Measurements from ENCODE around the gene EPSTI1. TPM values are rescaled to one million over a fixed set of nuclear protein-coding genes. Genes with fewer than 3 reads are reported as not detected.

Gene EPSTI1
- total and polyA plus RNA-seq, 5 donors from 2014 or later: 32.5 to 81.2 (median 58.1) TPM

DNA sequence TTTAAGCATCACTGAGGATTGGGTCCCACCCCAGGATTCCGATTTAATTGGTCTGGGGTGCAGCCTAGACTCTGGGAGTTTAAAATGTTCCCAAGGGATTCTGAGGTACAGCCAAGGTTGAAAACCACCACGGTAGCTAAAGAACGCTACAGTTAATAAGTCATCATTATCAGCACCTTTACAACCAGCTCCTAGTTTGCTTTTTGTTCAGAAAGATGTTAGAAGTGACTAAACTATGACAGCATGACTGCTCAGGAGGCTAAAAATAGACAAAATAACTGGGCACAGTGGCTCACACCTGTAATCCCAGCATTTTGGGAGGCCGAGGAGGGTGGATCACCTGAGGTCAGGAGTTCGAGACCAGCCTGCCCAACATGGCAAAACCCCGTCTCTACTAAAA is 11.7 kb upstream of the EPSTI1 start:
- H3K4me1 Mint-ChIP-seq: no peaks in the 10 kb centered on the region
- H3K9me3 Mint-ChIP-seq: peaks cover 0 to 7% (median 0%) of the 10 kb centered on the region in 7 donors
- Histone ChIP-seq H3K4me1 (ENCODE audit: control insufficient read depth, insufficient read depth, low read length, poor library complexity, severe bottlenecking) (no peaks in the 10 kb centered on the region), H3K36me3 (ENCODE audit: control insufficient read depth, insufficient read depth, low read length) (no peaks in the 10 kb centered on the region), H3K4me3 (ENCODE audit: low read depth, low read length) (no peak overlapping the region), H3K27me3 (ENCODE audit: control insufficient read depth, insufficient read depth, low read length) (no peaks in the 10 kb centered on the region), H3K27ac (ENCODE audit: insufficient read depth, low read length, poor library complexity, severe bottlenecking) (no peak overlapping the region), H3K9me3 (ENCODE audit: control insufficient read depth in 2 of 2, low read length in 2 of 2) (no peaks in the 10 kb centered on the region)
- ATAC-seq (ENCODE audit: low read depth in 2 of 2) (no peak), DNase-seq (no peak)
- H3K27ac Mint-ChIP-seq: no peak overlapping the region
- peaks cover 17% of the 10 kb centered on the region for H3K27me3 Mint-ChIP-seq
- H3K4me3 Mint-ChIP-seq: no peak overlapping the region
- H3K36me3 Mint-ChIP-seq: peaks cover 11% of the 10 kb centered on the region

DNA sequence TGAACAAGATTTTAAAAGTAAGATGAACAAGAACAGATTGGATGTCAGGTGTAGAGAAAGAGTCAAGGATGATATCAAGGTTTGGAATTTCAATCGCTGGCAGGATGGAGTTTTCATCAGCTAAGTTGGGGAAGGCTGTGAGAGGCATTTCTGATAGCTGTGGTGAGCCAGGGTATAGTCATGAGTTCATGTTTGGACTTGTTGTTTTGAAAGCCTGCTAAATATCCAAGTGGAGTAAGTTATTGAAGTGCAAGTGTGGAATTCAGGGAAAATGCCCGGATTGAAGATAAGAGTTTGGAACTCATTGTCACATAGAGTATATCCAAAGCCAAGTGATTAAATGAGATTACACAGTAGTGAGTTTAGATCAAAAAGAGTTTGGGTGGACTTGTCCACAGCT is 11.0 kb upstream of the EPSTI1 start:
- no peak overlapping the region for H3K4me3 ChIP-seq (ENCODE audit: low read depth, low read length)
- ATAC-seq (ENCODE audit: low read depth in 2 of 2) (no peak), DNase-seq (no peak)
- Mint-ChIP-seq H3K36me3 (peaks cover 11% of the 10 kb centered on the region), H3K4me3 (no peak overlapping the region), H3K27ac (no peak overlapping the region), H3K27me3 (peaks cover 13% of the 10 kb centered on the region), H3K9me3 (peaks cover 0 to 7% (median 0%) of the 10 kb centered on the region in 7 donors), H3K4me1 (no peaks in the 10 kb centered on the region)
- H3K9me3 ChIP-seq (ENCODE audit: control insufficient read depth in 2 of 2, low read length in 2 of 2): no peaks in the 10 kb centered on the region
- H3K27me3 ChIP-seq (ENCODE audit: control insufficient read depth, insufficient read depth, low read length): no peaks in the 10 kb centered on the region
- no peak overlapping the region for H3K27ac ChIP-seq (ENCODE audit: insufficient read depth, low read length, poor library complexity, severe bottlenecking)
- no peaks in the 10 kb centered on the region for H3K4me1 ChIP-seq (ENCODE audit: control insufficient read depth, insufficient read depth, low read length, poor library complexity, severe bottlenecking)
- no peaks in the 10 kb centered on the region for H3K36me3 ChIP-seq (ENCODE audit: control insufficient read depth, insufficient read depth, low read length)

DNA sequence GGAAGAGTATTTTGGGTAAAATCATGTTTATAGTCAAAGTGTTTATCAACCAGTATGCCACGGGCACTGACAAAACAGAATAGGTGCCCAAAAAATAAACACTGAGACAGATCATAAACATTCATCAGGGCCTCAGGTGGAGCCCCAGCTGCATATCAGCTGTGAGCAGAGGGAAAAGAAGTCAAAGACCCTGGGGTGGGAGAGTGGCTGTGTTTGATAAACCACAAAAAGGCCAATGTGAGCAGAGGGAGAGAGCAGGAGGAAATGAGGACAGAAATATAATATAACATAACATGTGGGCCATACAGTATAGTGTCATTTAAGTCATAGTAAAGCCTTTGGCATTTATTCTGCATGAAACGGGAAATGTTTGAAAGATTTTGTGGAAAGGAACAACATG is 10.0 kb upstream of the EPSTI1 start:
- DNase-seq: no peak
- no peaks in the 10 kb centered on the region for H3K27me3 ChIP-seq (ENCODE audit: control insufficient read depth, insufficient read depth, low read length)
- ATAC-seq (ENCODE audit: low read depth in 2 of 2): no peak
- H3K9me3 Mint-ChIP-seq: peaks cover 0 to 7% (median 0%) of the 10 kb centered on the region in 7 donors
- H3K4me3 Mint-ChIP-seq: no peak overlapping the region
- no peak overlapping the region for H3K4me3 ChIP-seq (ENCODE audit: low read depth, low read length)
- H3K27me3 Mint-ChIP-seq: peaks cover 7% of the 10 kb centered on the region
- peaks cover 11% of the 10 kb centered on the region for H3K36me3 Mint-ChIP-seq
- H3K27ac Mint-ChIP-seq: no peak overlapping the region
- H3K4me1 Mint-ChIP-seq: no peaks in the 10 kb centered on the region
- H3K4me1 ChIP-seq (ENCODE audit: control insufficient read depth, insufficient read depth, low read length, poor library complexity, severe bottlenecking): no peaks in the 10 kb centered on the region
- H3K36me3 ChIP-seq (ENCODE audit: control insufficient read depth, insufficient read depth, low read length): no peaks in the 10 kb centered on the region
- no peaks in the 10 kb centered on the region for H3K9me3 ChIP-seq (ENCODE audit: control insufficient read depth in 2 of 2, low read length in 2 of 2)
- no peak overlapping the region for H3K27ac ChIP-seq (ENCODE audit: insufficient read depth, low read length, poor library complexity, severe bottlenecking)

DNA sequence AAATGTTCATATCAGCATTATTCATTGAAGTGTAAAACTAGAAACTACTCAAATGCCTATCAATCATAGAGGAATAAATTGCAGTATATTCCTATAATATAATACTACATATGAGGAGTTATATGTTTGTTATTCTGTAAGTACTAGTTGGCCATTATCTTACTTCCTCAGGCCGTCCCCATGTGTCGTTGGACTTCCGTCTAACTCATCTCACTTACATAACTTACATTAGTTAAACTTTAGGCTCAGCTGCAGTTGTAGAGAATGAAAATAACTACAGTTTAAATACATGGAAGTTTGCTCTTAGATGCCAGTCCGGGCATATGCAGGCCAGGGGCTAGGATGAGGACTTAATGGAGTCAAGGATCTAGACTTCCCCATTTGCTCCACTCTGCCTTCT is 8.6 kb upstream of the EPSTI1 start:
- H3K36me3 ChIP-seq (ENCODE audit: control insufficient read depth, insufficient read depth, low read length): no peaks in the 10 kb centered on the region
- no peak overlapping the region for H3K4me3 ChIP-seq (ENCODE audit: low read depth, low read length)
- Mint-ChIP-seq H3K9me3 (peaks cover 0 to 7% (median 0%) of the 10 kb centered on the region in 7 donors), H3K27ac (no peak overlapping the region), H3K4me3 (no peak overlapping the region), H3K36me3 (peaks cover 11% of the 10 kb centered on the region), H3K27me3 (no peaks in the 10 kb centered on the region), H3K4me1 (peaks cover 0 to 10% (median 4%) of the 10 kb centered on the region in 4 donors)
- H3K27ac ChIP-seq (ENCODE audit: insufficient read depth, low read length, poor library complexity, severe bottlenecking): no peak overlapping the region
- DNase-seq (no peak), ATAC-seq (ENCODE audit: low read depth in 2 of 2) (no peak)
- no peaks in the 10 kb centered on the region for H3K27me3 ChIP-seq (ENCODE audit: control insufficient read depth, insufficient read depth, low read length)
- H3K9me3 ChIP-seq (ENCODE audit: control insufficient read depth in 2 of 2, low read length in 2 of 2): no peaks in the 10 kb centered on the region
- H3K4me1 ChIP-seq (ENCODE audit: control insufficient read depth, insufficient read depth, low read length, poor library complexity, severe bottlenecking): no peaks in the 10 kb centered on the region

DNA sequence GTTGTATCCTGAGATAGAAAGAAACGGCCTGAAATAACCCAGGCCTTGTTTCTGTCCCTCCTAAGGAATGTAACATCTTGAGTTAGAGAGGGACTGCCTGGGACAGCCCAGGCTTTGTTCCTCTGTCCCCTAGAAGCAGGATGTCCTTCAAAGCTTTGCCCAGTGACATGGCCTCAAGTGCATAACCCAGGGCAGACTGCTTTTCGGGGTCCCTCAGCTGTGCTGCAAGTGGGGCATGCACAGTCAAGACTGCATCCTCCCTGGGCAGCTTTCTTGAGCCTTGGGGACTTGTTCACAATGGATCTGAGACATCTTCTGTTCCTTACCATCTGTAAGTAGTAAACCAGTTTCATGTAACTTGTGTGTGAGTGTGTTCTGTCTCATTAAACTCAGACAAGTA is 7.5 kb upstream of the EPSTI1 start:
- DNase-seq: no peak
- H3K9me3 Mint-ChIP-seq: peaks cover 0 to 7% (median 0%) of the 10 kb centered on the region in 7 donors

DNA sequence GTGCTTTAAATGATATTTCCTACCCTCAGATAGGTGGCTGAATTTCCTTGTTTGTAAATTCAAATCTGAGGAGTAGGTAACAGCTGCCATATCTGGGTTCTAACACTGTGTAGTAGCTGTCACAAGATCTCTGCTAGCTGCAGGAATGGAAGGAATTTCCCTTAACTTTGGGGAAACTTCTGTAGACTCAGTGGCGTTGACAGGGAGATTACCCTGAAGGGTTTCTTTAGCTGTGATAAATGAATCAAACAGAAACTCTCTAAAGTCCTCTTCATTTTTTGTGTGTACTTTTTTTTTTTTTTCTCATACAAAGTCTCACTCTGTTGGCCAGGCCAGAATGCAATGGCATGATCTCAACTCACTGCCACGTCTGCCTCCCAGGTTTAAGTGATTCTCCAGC is 5.3 kb upstream of the EPSTI1 start:
- H3K9me3 Mint-ChIP-seq: peaks cover 0 to 4% (median 0%) of the 10 kb centered on the region in 7 donors
- no peaks in the 10 kb centered on the region for H3K36me3 ChIP-seq (ENCODE audit: control insufficient read depth, insufficient read depth, low read length)
- peaks cover 8% of the 10 kb centered on the region for H3K4me1 ChIP-seq (ENCODE audit: control insufficient read depth, insufficient read depth, low read length, poor library complexity, severe bottlenecking)
- H3K27me3 ChIP-seq (ENCODE audit: control insufficient read depth, insufficient read depth, low read length): no peaks in the 10 kb centered on the region
- H3K27ac ChIP-seq (ENCODE audit: insufficient read depth, low read length, poor library complexity, severe bottlenecking): no peak overlapping the region
- H3K27me3 Mint-ChIP-seq: no peaks in the 10 kb centered on the region
- ATAC-seq (ENCODE audit: low read depth in 2 of 2) (no peak), DNase-seq (no peak)
- peaks cover 11 to 16% (median 15%) of the 10 kb centered on the region in 4 donors for H3K4me1 Mint-ChIP-seq
- peak overlapping the region in 2 of 3 donors; percentile 2 to 65 for H3K27ac Mint-ChIP-seq
- no peak overlapping the region for H3K4me3 Mint-ChIP-seq
- peaks cover 5% of the 10 kb centered on the region for H3K36me3 Mint-ChIP-seq
- H3K9me3 ChIP-seq (ENCODE audit: control insufficient read depth in 2 of 2, low read length in 2 of 2): no peaks in the 10 kb centered on the region
- H3K4me3 ChIP-seq (ENCODE audit: low read depth, low read length): no peak overlapping the region

More for the DNA sequence above, 7.5 kb upstream of the EPSTI1 start:
- H3K4me1 ChIP-seq (ENCODE audit: control insufficient read depth, insufficient read depth, low read length, poor library complexity, severe bottlenecking): no peaks in the 10 kb centered on the region
- Mint-ChIP-seq H3K4me1 (peaks cover 0 to 10% (median 4%) of the 10 kb centered on the region in 4 donors), H3K27me3 (no peaks in the 10 kb centered on the region), H3K36me3 (peaks cover 11% of the 10 kb centered on the region), H3K27ac (no peak overlapping the region), H3K4me3 (no peak overlapping the region)
- H3K4me3 ChIP-seq (ENCODE audit: low read depth, low read length): no peak overlapping the region
- H3K27ac ChIP-seq (ENCODE audit: insufficient read depth, low read length, poor library complexity, severe bottlenecking): no peak overlapping the region
- H3K27me3 ChIP-seq (ENCODE audit: control insufficient read depth, insufficient read depth, low read length): no peaks in the 10 kb centered on the region
- H3K9me3 ChIP-seq (ENCODE audit: control insufficient read depth in 2 of 2, low read length in 2 of 2): no peaks in the 10 kb centered on the region
- ATAC-seq (ENCODE audit: low read depth in 2 of 2): no peak
- no peaks in the 10 kb centered on the region for H3K36me3 ChIP-seq (ENCODE audit: control insufficient read depth, insufficient read depth, low read length)

DNA sequence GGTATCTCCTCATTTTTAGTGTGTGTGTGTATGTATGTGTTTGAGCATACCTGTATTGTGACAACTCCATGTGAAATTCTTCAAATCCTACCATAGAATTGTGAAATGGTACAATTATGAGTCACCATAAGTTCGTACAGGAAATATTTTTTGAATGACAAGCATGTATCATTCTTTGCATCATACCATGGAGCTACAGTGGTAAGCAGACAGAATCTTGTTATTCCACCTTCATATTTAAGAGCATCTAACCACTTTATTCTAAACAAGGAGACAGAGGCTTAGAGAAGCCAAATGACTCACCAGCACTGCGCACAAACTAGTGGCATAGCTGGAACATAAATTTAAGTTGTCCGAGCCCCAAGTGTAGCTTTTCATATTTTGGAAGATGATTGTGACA is 4.5 kb upstream of the EPSTI1 start:
- no peaks in the 10 kb centered on the region for H3K27me3 Mint-ChIP-seq
- Histone ChIP-seq H3K27ac (ENCODE audit: insufficient read depth, low read length, poor library complexity, severe bottlenecking) (no peak overlapping the region), H3K4me3 (ENCODE audit: low read depth, low read length) (no peak overlapping the region), H3K9me3 (ENCODE audit: control insufficient read depth in 2 of 2, low read length in 2 of 2) (no peaks in the 10 kb centered on the region), H3K4me1 (ENCODE audit: control insufficient read depth, insufficient read depth, low read length, poor library complexity, severe bottlenecking) (peaks cover 9% of the 10 kb centered on the region), H3K36me3 (ENCODE audit: control insufficient read depth, insufficient read depth, low read length) (no peaks in the 10 kb centered on the region), H3K27me3 (ENCODE audit: control insufficient read depth, insufficient read depth, low read length) (no peaks in the 10 kb centered on the region)
- no peaks in the 10 kb centered on the region for H3K36me3 Mint-ChIP-seq
- DNase-seq (peak in 1 of 3 donors; percentile 30), ATAC-seq (ENCODE audit: low read depth in 2 of 2) (no peak)
- H3K4me1 Mint-ChIP-seq: peaks cover 15 to 17% (median 17%) of the 10 kb centered on the region in 4 donors
- H3K27ac Mint-ChIP-seq: peak overlapping the region in 2 of 3 donors; percentile 29 to 65
- H3K9me3 Mint-ChIP-seq: no peaks in the 10 kb centered on the region
- H3K4me3 Mint-ChIP-seq: peak overlapping the region in 1 of 4 donors; percentile 48

DNA sequence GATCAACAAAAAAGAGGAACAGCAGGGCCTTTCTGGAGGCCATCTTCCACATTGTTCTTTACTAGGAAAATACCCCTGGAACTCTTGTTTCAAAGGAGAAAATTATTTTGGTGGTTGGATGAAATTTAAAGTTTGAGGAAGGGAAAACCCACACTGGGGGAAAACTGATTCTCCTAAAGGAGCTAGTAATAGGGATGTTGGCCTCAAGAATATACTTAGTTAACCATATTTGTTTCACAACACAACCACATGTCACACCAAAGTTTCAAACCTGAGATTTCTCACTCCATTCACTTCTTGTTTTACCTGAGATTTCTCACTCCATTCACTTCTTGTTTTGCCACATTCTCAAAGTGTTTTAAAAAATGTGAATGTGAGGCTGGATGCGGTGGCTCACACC is 2.8 kb upstream of the EPSTI1 start:
- peaks cover 25% of the 10 kb centered on the region for H3K4me1 ChIP-seq (ENCODE audit: control insufficient read depth, insufficient read depth, low read length, poor library complexity, severe bottlenecking)
- no peak for ATAC-seq (ENCODE audit: low read depth in 2 of 2)
- Mint-ChIP-seq H3K4me1 (peaks cover 21 to 34% (median 26%) of the 10 kb centered on the region in 4 donors), H3K27ac (peak overlapping the region in 2 of 3 donors; percentile 68 to 99), H3K36me3 (no peaks in the 10 kb centered on the region), H3K4me3 (peak overlapping the region in 1 of 4 donors; percentile 15), H3K9me3 (no peaks in the 10 kb centered on the region), H3K27me3 (no peaks in the 10 kb centered on the region)
- H3K36me3 ChIP-seq (ENCODE audit: control insufficient read depth, insufficient read depth, low read length): no peaks in the 10 kb centered on the region
- no peak overlapping the region for H3K4me3 ChIP-seq (ENCODE audit: low read depth, low read length)
- H3K27ac ChIP-seq (ENCODE audit: insufficient read depth, low read length, poor library complexity, severe bottlenecking): no peak overlapping the region
- no peaks in the 10 kb centered on the region for H3K9me3 ChIP-seq (ENCODE audit: control insufficient read depth in 2 of 2, low read length in 2 of 2)
- no peak for DNase-seq
- H3K27me3 ChIP-seq (ENCODE audit: control insufficient read depth, insufficient read depth, low read length): no peaks in the 10 kb centered on the region
